Measurements from ENCODE around the gene PREX1. TPM values are rescaled to one million over a fixed set of nuclear protein-coding genes. Genes with fewer than 3 reads are reported as not detected.

Gene PREX1
- total and polyA plus RNA-seq, 2 donors (not counting 1 experiment from before 2014, with no cell fraction given), result 1.0 to 3.1 TPM

DNA sequence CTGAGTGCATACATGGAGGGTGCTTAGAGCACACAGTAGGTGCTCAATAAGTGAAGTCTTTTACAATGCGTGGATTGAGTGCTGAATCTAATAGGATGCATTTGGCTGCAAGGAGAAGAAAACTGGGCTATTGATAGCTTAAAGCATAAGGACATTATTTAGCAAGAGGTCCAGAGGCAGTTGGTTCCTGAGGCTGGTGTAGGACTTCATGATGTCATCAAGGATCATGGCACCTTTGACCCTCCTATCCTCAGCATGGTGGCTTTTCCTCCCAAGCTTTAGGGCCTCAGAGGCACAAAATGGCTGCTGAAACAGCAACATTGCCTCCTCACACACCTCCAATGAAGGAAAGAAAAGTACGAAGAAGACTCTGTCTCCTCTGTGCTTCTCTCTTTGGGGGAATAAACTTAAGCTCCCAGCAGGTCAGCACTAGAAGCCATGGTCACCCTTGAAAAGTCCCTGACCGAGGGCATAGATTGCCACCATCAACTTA, 3.1 kb upstream of the PREX1 start:
- Histone ChIP-seq H3K4me3 (replicated peaks in 1 of 4; ENCODE audit: control extremely low read depth in 1 of 4, insufficient read depth in 1 of 4, low read depth in 3 of 4, low read length in 4 of 4) (no peak overlapping the region), H4K20me1 (ENCODE audit: control insufficient read depth, extremely low read depth, insufficient read depth, low read length) (no peaks in the 10 kb centered on the region), H3K27ac (ENCODE audit: insufficient read depth, low read length) (no peak overlapping the region), H3K9me3 (ENCODE audit: control insufficient read depth, insufficient read depth, low read depth, low read length) (no peaks in the 10 kb centered on the region), H3K4me2 (ENCODE audit: extremely low read depth, insufficient read depth, low read length) (no peak overlapping the region), H3K27me3 (ENCODE audit: control insufficient read depth, insufficient read depth, low read length) (no peaks in the 10 kb centered on the region), H3K9ac (ENCODE audit: insufficient read depth, low read length) (no peak overlapping the region), H2AFZ (ENCODE audit: low read length) (no peak overlapping the region), H3K79me2 (ENCODE audit: control insufficient read depth, insufficient read depth, low read length) (no peaks in the 10 kb centered on the region), H3K4me1 (ENCODE audit: control insufficient read depth, extremely low read depth, insufficient read depth, low read length) (peaks cover 5% of the 10 kb centered on the region), H3K36me3 (ENCODE audit: control insufficient read depth, insufficient read depth, low read length) (no peaks in the 10 kb centered on the region)
- no peak for DNase-seq (ENCODE audit: low read depth in 2 of 2)
- no peak for TF ChIP-seq EZH2 (IDR thresholded peaks at IDR 0.05; ENCODE audit: low read length, missing control alignments)
- TF ChIP-seq, protein P1, sequence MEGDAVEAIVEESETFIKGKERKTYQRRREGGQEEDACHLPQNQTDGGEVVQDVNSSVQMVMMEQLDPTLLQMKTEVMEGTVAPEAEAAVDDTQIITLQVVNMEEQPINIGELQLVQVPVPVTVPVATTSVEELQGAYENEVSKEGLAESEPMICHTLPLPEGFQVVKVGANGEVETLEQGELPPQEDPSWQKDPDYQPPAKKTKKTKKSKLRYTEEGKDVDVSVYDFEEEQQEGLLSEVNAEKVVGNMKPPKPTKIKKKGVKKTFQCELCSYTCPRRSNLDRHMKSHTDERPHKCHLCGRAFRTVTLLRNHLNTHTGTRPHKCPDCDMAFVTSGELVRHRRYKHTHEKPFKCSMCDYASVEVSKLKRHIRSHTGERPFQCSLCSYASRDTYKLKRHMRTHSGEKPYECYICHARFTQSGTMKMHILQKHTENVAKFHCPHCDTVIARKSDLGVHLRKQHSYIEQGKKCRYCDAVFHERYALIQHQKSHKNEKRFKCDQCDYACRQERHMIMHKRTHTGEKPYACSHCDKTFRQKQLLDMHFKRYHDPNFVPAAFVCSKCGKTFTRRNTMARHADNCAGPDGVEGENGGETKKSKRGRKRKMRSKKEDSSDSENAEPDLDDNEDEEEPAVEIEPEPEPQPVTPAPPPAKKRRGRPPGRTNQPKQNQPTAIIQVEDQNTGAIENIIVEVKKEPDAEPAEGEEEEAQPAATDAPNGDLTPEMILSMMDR (conservative IDR thresholded peaks at IDR 0.05 in 1 of 2, IDR thresholded peaks at IDR 0.05 in 1 of 2; ENCODE audit: low read depth in 1 of 2, low read length in 2 of 2), result no peak

- Histone ChIP-seq H3K36me3 (ENCODE audit: control insufficient read depth, insufficient read depth, low read length) (no peaks in the 10 kb centered on the region), H4K20me1 (ENCODE audit: control insufficient read depth, extremely low read depth, insufficient read depth, low read length) (no peaks in the 10 kb centered on the region), H3K4me2 (ENCODE audit: extremely low read depth, insufficient read depth, low read length) (no peak overlapping the region), H3K4me1 (ENCODE audit: control insufficient read depth, extremely low read depth, insufficient read depth, low read length) (peaks cover 5% of the 10 kb centered on the region), H3K27ac (ENCODE audit: insufficient read depth, low read length) (no peak overlapping the region), H3K9me3 (ENCODE audit: control insufficient read depth, insufficient read depth, low read depth, low read length) (no peaks in the 10 kb centered on the region), H3K4me3 (replicated peaks in 1 of 4; ENCODE audit: control extremely low read depth in 1 of 4, insufficient read depth in 1 of 4, low read depth in 3 of 4, low read length in 4 of 4) (no peak overlapping the region), H3K79me2 (ENCODE audit: control insufficient read depth, insufficient read depth, low read length) (no peaks in the 10 kb centered on the region), H2AFZ (ENCODE audit: low read length) (no peak overlapping the region), H3K9ac (ENCODE audit: insufficient read depth, low read length) (no peak overlapping the region), H3K27me3 (ENCODE audit: control insufficient read depth, insufficient read depth, low read length) (no peaks in the 10 kb centered on the region)
- no peak for DNase-seq (ENCODE audit: low read depth in 2 of 2)
- TF ChIP-seq, protein P1 (conservative IDR thresholded peaks at IDR 0.05 in 1 of 2, IDR thresholded peaks at IDR 0.05 in 1 of 2; ENCODE audit: low read depth in 1 of 2, low read length in 2 of 2), result no peak
- no peak for TF ChIP-seq EZH2 (IDR thresholded peaks at IDR 0.05; ENCODE audit: low read length, missing control alignments)
Observed at GRCh38 chr20:48829940-48830339, 2.1 kb upstream of the PREX1 start.

GRCh38 chr20:48828734-48829460, 1.1 kb upstream of the PREX1 start:
- Histone ChIP-seq H3K9me3 (ENCODE audit: control insufficient read depth, insufficient read depth, low read depth, low read length) (no peaks in the 10 kb centered on the region), H3K27me3 (ENCODE audit: control insufficient read depth, insufficient read depth, low read length) (no peaks in the 10 kb centered on the region), H3K27ac (ENCODE audit: insufficient read depth, low read length) (no peak overlapping the region), H2AFZ (ENCODE audit: low read length) (no peak overlapping the region), H3K79me2 (ENCODE audit: control insufficient read depth, insufficient read depth, low read length) (no peaks in the 10 kb centered on the region), H3K4me1 (ENCODE audit: control insufficient read depth, extremely low read depth, insufficient read depth, low read length) (peaks cover 5% of the 10 kb centered on the region), H3K9ac (ENCODE audit: insufficient read depth, low read length) (peak overlapping the region; percentile 39), H3K36me3 (ENCODE audit: control insufficient read depth, insufficient read depth, low read length) (no peaks in the 10 kb centered on the region), H4K20me1 (ENCODE audit: control insufficient read depth, extremely low read depth, insufficient read depth, low read length) (no peaks in the 10 kb centered on the region), H3K4me2 (ENCODE audit: extremely low read depth, insufficient read depth, low read length) (no peak overlapping the region), H3K4me3 (replicated peaks in 1 of 4; ENCODE audit: control extremely low read depth in 1 of 4, insufficient read depth in 1 of 4, low read depth in 3 of 4, low read length in 4 of 4) (peak overlapping the region in 2 of 4 experiments; percentile 35 to 57)
- no peak for DNase-seq (ENCODE audit: low read depth in 2 of 2)
- TF ChIP-seq EZH2 (IDR thresholded peaks at IDR 0.05; ENCODE audit: low read length, missing control alignments), result no peak
- TF ChIP-seq, protein P1 (conservative IDR thresholded peaks at IDR 0.05 in 1 of 2, IDR thresholded peaks at IDR 0.05 in 1 of 2; ENCODE audit: low read depth in 1 of 2, low read length in 2 of 2), result no peak

All from fibroblast of lung (primary cell).